Common myeloid progenitor, CD34-positive (primary cell): ENCODE data around the gene TAF8.

Source experiments
- CTCF ChIA-PET: fragments of 350-600 bp; sonication (Branson Sonifier 250); formaldehyde crosslinking; loops from one replicate; lab custom pipeline; 2021; ENCODE audit warnings: antibody characterized with exemption; lab: Charles Lee
- POLR2A ChIA-PET: fragments of 350-600 bp; sonication (Branson Sonifier 250); formaldehyde crosslinking; loops from one replicate; lab custom pipeline; 2021; ENCODE audit warnings: antibody characterized with exemption; lab: Charles Lee
- DNase-seq, 3 donors: peaks; one replicate each; pipeline versions ENCODE4 v3.0.0 to v3.0.0-alpha.2; 2013
- H3K27ac ChIP-seq, 2 experiments: 1 replicate in 1 of 2; 2 replicates in 1 of 2; pipeline ENCODE4 v1.7.0; 2013; ENCODE audit warnings: inconsistent platforms in 2 of 2, low read length in 2 of 2, mild to moderate bottlenecking in 2 of 2, low read depth in 1 of 2, moderate library complexity in 1 of 2; ENCODE audit not compliant: severe bottlenecking in 2 of 2, insufficient read depth in 1 of 2, poor library complexity in 1 of 2
- H3K27me3 ChIP-seq, 5 experiments: replicated peaks in 2 of 5; 1 replicate in 3 of 5; 2 replicates in 2 of 5; pipeline versions ENCODE4 v1.6.1 to v1.7.0; 2013; ENCODE audit warnings: low read length in 4 of 5, mild to moderate bottlenecking in 2 of 5, moderate library complexity in 2 of 5, inconsistent platforms in 1 of 5; ENCODE audit not compliant: insufficient read depth in 5 of 5, control insufficient read depth in 4 of 5
- H3K36me3 ChIP-seq, 4 experiments: 1 replicate in 2 of 4; 2 replicates in 2 of 4; pipeline versions ENCODE4 v1.6.1 to v1.7.0; 2013; ENCODE audit warnings: low read length in 3 of 4, control low read depth in 1 of 4, mild to moderate bottlenecking in 1 of 4; ENCODE audit not compliant: control insufficient read depth in 4 of 4, insufficient read depth in 4 of 4
- H3K4me1 ChIP-seq, 4 experiments: 1 replicate in 3 of 4; 2 replicates in 1 of 4; pipeline versions ENCODE4 v1.6.1 to v1.7.1; 2013; ENCODE audit warnings: low read length in 3 of 4, mild to moderate bottlenecking in 3 of 4, control low read depth in 1 of 4, inconsistent platforms in 1 of 4, moderate library complexity in 1 of 4; ENCODE audit not compliant: control insufficient read depth in 4 of 4, insufficient read depth in 4 of 4; ENCODE audit errors: control extremely low read depth in 1 of 4
- H3K4me3 ChIP-seq, 7 experiments: 1 replicate in 4 of 7; 2 replicates in 3 of 7; pipeline versions ENCODE4 v1.5.1 to v1.7.0; 2013; ENCODE audit warnings: mild to moderate bottlenecking in 7 of 7, low read length in 6 of 7, moderate library complexity in 6 of 7, inconsistent platforms in 2 of 7, low read depth in 2 of 7, control low read depth in 1 of 7; ENCODE audit not compliant: insufficient read depth in 4 of 7, control insufficient read depth in 1 of 7; ENCODE audit errors: extremely low read depth in 1 of 7
- H3K9me3 ChIP-seq, 5 experiments: 1 replicate in 4 of 5; 2 replicates in 1 of 5; pipeline versions ENCODE4 v1.6.1 to v1.7.1; 2013; ENCODE audit warnings: low read length in 4 of 5, mild to moderate bottlenecking in 2 of 5, inconsistent platforms in 1 of 5, low read depth in 1 of 5, moderate library complexity in 1 of 5; ENCODE audit not compliant: control insufficient read depth in 4 of 5, insufficient read depth in 2 of 5; ENCODE audit errors: control extremely low read depth in 1 of 5
- WGBS: methylation state at CpG from one replicate; pipeline ENCODE4 v1.1.5; 2013; ENCODE audit not compliant: insufficient coverage; 5-methylcytosine and 5-hydroxymethylcytosine counted together

TAF8 gene

GRCh38 chr6:42021847-42022754 lies 28.2 kb upstream of the TAF8 start:
- H3K27ac ChIP-seq = peak overlapping the region in 1 of 2 experiments; percentile 25
- peak overlapping the region in 3 of 7 experiments; percentile 20 to 58 (median 52) for H3K4me3 ChIP-seq
- WGBS = 92% methylated on average over 2 of the region's 12 CpGs
- H3K4me1 ChIP-seq = peaks cover 21 to 62% (median 43%) of the 10 kb centered on the region in 4 experiments
- ChIA-PET POLR2A (no interaction called here), CTCF (interaction anchor here (0.6 to 1.3 kb wide), 4 partner anchors 9 to 21 kb away, joined by 3 to 4 read pairs (median 3); no protein-coding TSS in a partner anchor)
- peak in 2 of 3 donors; percentile 67 to 73 for DNase-seq
- no peaks in the 10 kb centered on the region for H3K9me3 ChIP-seq
- H3K27me3 ChIP-seq = no peaks in the 10 kb centered on the region
- H3K36me3 ChIP-seq = peaks cover 0 to 9% (median 0%) of the 10 kb centered on the region in 4 experiments

- Histone ChIP-seq H3K4me3 (peak overlapping the region in 2 of 7 experiments; percentile 52 to 58), H3K27ac (peak overlapping the region in 1 of 2 experiments; percentile 25), H3K9me3 (no peaks in the 10 kb centered on the region), H3K27me3 (no peaks in the 10 kb centered on the region), H3K4me1 (peaks cover 19 to 57% (median 38%) of the 10 kb centered on the region in 4 experiments), H3K36me3 (peaks cover 0 to 9% (median 0%) of the 10 kb centered on the region in 4 experiments)
- no peak for DNase-seq
- POLR2A ChIA-PET = no interaction called here
- CTCF ChIA-PET = interaction anchor here (1.0 to 1.3 kb wide), 2 partner anchors 19 to 20 kb away, joined by 3 read pairs; no protein-coding TSS in a partner anchor
- WGBS = 71% methylated on average over 11 of the region's 14 CpGs
These were observed 27.5 kb upstream of the TAF8 start for GRCh38 chr6:42022755-42023384.

- ChIA-PET CTCF (interaction anchor here (0.9 to 10.5 kb wide), 3 partner anchors 19 to 96 kb away, joined by 3 to 97 read pairs (median 4); no protein-coding TSS in a partner anchor), POLR2A (no interaction called here)
- Histone ChIP-seq H3K36me3 (peaks cover 0 to 9% (median 0%) of the 10 kb centered on the region in 4 experiments), H3K4me3 (no peak overlapping the region), H3K27me3 (no peaks in the 10 kb centered on the region), H3K9me3 (no peaks in the 10 kb centered on the region), H3K4me1 (peaks cover 20 to 72% (median 59%) of the 10 kb centered on the region in 4 experiments), H3K27ac (peak overlapping the region in 1 of 2 experiments; percentile 12)
- no peak for DNase-seq
- 85% methylated on average over 10 of the region's 11 CpGs for WGBS
These were observed 25.1 kb upstream of the TAF8 start for GRCh38 chr6:42025066-42025844.

- no peaks in the 10 kb centered on the region for H3K27me3 ChIP-seq
- no peaks in the 10 kb centered on the region for H3K9me3 ChIP-seq
- WGBS = 97% methylated on average over 4 of the region's 7 CpGs
- no peak for DNase-seq
- H3K4me3 ChIP-seq = no peak overlapping the region
- H3K4me1 ChIP-seq = peaks cover 20 to 74% (median 64%) of the 10 kb centered on the region in 4 experiments
- H3K27ac ChIP-seq = peak overlapping the region in 1 of 2 experiments; percentile 12
- ChIA-PET POLR2A (no interaction called here), CTCF (interaction anchor here (1.2 to 10.5 kb wide), 3 partner anchors 18 to 97 kb away, joined by 3 to 97 read pairs (median 3); partner anchors contain the start of gene CCND3)
- H3K36me3 ChIP-seq = peaks cover 0 to 9% (median 0%) of the 10 kb centered on the region in 4 experiments
These were observed 24.5 kb upstream of the TAF8 start for GRCh38 chr6:42025845-42026243.

DNA sequence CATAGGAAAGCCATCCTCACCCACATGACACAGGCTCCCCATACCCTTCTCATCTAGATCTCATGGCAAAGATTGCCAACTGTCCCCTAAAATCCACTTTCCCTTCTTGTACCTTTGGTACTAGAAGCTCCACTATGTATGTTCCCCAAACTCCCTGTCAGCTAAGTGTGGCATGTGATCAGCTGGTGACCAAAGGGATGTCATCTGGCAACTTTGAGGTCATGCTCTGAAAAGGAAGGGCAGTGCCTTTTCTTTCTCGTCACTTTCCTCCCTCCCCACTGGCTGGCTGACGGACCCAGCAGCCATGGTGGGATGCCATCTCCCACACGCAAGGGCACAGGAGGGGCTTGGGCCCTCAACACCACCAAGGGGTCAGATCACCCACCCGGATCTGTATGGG lies 23.8 kb upstream of the TAF8 start:
- CTCF ChIA-PET = interaction anchor here (0.8 to 10.5 kb wide), 4 partner anchors 10 to 97 kb away, joined by 3 to 97 read pairs (median 4); partner anchors contain the start of gene CCND3
- Histone ChIP-seq H3K9me3 (no peaks in the 10 kb centered on the region), H3K27ac (no peak overlapping the region), H3K4me3 (no peak overlapping the region), H3K27me3 (no peaks in the 10 kb centered on the region), H3K4me1 (peaks cover 20 to 76% (median 68%) of the 10 kb centered on the region in 4 experiments), H3K36me3 (peaks cover 0 to 9% (median 0%) of the 10 kb centered on the region in 4 experiments)
- no peak for DNase-seq
- 100% methylated on average over 2 of the region's 4 CpGs for WGBS
- POLR2A ChIA-PET = interaction anchor here (0.6 kb wide), 1 partner anchor 128 kb away, joined by 3 read pairs; no protein-coding TSS in a partner anchor
